OCI-LY3 (cell line): ENCODE measurements around the gene COL4A1.

Source experiments
- EZH2phosphoT487 ChIP-seq: fragments of 200-600 bp; shearing (Covaris generic); IDR thresholded peaks from 2 replicates; pipeline ENCODE4 v1.6.1; 2018; ENCODE audit warnings: antibody characterized with exemption, mixed run types, low read depth
- TF ChIP-seq, protein P1 (sequence below): fragments of 200-600, 300-600 bp; sonication (generic); IDR thresholded peaks from 2 replicates; pipeline ENCODE4 v1.5.1; 2014; ENCODE audit warnings: antibody characterized with exemption, low read length, low read depth

DNA sequence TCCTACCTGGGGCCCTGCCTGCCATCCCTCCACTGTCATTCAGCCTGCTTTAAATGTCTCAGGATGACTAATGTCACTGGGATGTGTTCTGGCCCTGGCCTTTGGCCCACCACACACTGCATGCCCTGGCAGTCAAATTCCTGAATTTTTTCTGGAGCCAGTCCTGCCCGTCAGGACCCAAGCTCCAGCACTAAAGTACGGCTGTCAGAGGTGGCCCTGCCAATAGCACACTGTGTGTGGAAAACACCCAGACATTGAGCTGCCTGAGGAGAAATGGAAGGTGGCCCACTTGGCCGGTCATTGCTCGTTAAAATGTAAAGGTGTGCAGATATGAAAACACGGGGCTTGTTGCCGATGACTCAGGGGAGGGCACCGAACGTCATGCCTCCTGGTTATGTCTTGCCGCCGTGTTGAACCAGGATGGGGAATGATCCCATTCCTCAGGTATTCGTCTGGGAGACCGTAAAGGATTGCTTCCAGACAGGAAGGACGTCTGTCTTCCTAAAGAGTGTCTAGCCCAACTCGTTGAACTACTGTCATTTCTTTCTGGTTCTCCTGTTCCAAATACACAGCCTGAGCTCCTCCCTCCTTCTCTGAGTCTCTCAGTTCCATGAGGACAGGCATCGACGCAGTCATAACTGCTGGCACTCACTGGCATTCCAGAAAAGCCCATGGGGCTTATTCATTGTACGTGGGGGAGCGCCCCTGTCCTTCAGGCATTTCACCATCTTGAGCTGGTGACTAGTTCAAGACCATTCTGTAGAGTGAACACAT lies 40.8 kb upstream of the COL4A1 start:
- no peak for TF ChIP-seq EZH2phosphoT487
- TF ChIP-seq, protein P1, sequence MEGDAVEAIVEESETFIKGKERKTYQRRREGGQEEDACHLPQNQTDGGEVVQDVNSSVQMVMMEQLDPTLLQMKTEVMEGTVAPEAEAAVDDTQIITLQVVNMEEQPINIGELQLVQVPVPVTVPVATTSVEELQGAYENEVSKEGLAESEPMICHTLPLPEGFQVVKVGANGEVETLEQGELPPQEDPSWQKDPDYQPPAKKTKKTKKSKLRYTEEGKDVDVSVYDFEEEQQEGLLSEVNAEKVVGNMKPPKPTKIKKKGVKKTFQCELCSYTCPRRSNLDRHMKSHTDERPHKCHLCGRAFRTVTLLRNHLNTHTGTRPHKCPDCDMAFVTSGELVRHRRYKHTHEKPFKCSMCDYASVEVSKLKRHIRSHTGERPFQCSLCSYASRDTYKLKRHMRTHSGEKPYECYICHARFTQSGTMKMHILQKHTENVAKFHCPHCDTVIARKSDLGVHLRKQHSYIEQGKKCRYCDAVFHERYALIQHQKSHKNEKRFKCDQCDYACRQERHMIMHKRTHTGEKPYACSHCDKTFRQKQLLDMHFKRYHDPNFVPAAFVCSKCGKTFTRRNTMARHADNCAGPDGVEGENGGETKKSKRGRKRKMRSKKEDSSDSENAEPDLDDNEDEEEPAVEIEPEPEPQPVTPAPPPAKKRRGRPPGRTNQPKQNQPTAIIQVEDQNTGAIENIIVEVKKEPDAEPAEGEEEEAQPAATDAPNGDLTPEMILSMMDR = no peak
